GM23338 (cell line): ENCODE data around the gene PIWIL4. TPM values are rescaled to one million over a fixed set of nuclear protein-coding genes. Genes with fewer than 3 reads are reported as not detected.

Source experiments
- ATAC-seq: fragments of 200-7000 bp; cut with Tn5 transposase; 3 replicates; pipeline ENCODE4 v1.9.1; 2020
- DNase-seq: peaks from one replicate; pipeline ENCODE4 v3.0.0-alpha.2; 2015; ENCODE audit warnings: low spot score
- H2AFZ ChIP-seq: fragments of 200-600 bp; sonication (generic); 2 replicates; pipeline ENCODE4 v1.8.0; 2016; ENCODE audit warnings: antibody characterized with exemption, mild to moderate bottlenecking, moderate library complexity
- H3F3A ChIP-seq: fragments of 200-600 bp; sonication (generic); replicated peaks from 2 replicates; pipeline ENCODE4 v1.8.0; 2017; ENCODE audit warnings: antibody characterized with exemption, mixed run types, low read depth
- H3K27ac ChIP-seq: fragments of 200-600 bp; sonication (generic); 2 replicates; pipeline ENCODE4 v1.6.1; 2016; ENCODE audit warnings: low read depth
- H3K27me3 ChIP-seq: fragments of 200-600 bp; sonication (generic); 2 replicates; pipeline ENCODE4 v1.8.0; 2016; ENCODE audit warnings: mild to moderate bottlenecking, mixed run types, moderate library complexity; ENCODE audit not compliant: insufficient read depth
- H3K36me3 ChIP-seq: fragments of 200-600 bp; sonication (generic); 2 replicates; pipeline ENCODE4 v1.8.0; 2016; ENCODE audit warnings: mild to moderate bottlenecking; ENCODE audit not compliant: insufficient read depth
- H3K4me1 ChIP-seq: fragments of 200-600 bp; sonication (generic); 2 replicates; pipeline ENCODE4 v1.8.0; 2016; ENCODE audit warnings: mild to moderate bottlenecking, moderate library complexity; ENCODE audit not compliant: insufficient read depth
- H3K4me2 ChIP-seq: fragments of 200-600 bp; sonication (generic); 2 replicates; pipeline ENCODE4 v1.7.1; 2017; ENCODE audit warnings: mixed run types
- H3K4me3 ChIP-seq: fragments of 200-600 bp; sonication (generic); 2 replicates; pipeline ENCODE4 v1.6.1; 2016; ENCODE audit warnings: mixed run types
- H3K79me2 ChIP-seq: fragments of 200-600 bp; sonication (generic); replicated peaks from 2 replicates; pipeline ENCODE4 v1.8.0; 2017; ENCODE audit warnings: mild to moderate bottlenecking; ENCODE audit not compliant: insufficient read depth
- H3K9me2 ChIP-seq: fragments of 200-600 bp; sonication (generic); 2 replicates; pipeline ENCODE4 v1.8.0; 2017; ENCODE audit not compliant: insufficient read depth
- H4K20me1 ChIP-seq: fragments of 200-600 bp; sonication (generic); replicated peaks from 2 replicates; pipeline ENCODE4 v1.8.0; 2017; ENCODE audit warnings: mild to moderate bottlenecking; ENCODE audit not compliant: insufficient read depth
- H3K27ac Mint-ChIP-seq: 2 replicates; pipeline ENCODE4 v1.8.0; 2020; ENCODE audit warnings: inconsistent platforms, mild to moderate bottlenecking, moderate library complexity, mixed read lengths
- H3K27me3 Mint-ChIP-seq: 3 replicates; pipeline ENCODE4 v1.8.0; 2022; ENCODE audit warnings: low read depth, mild to moderate bottlenecking, moderate library complexity, mixed read lengths, inconsistent platforms; ENCODE audit not compliant: insufficient read depth, poor library complexity
- H3K36me3 Mint-ChIP-seq: 3 replicates; pipeline ENCODE4 v1.8.0; 2021; ENCODE audit warnings: low read depth, mild to moderate bottlenecking, inconsistent platforms, moderate library complexity, mixed read lengths
- H3K4me1 Mint-ChIP-seq: 3 replicates; pipeline ENCODE4 v1.8.0; 2020; ENCODE audit warnings: mild to moderate bottlenecking, inconsistent platforms, mixed read lengths
- H3K4me3 Mint-ChIP-seq: 3 replicates; pipeline ENCODE4 v1.8.0; 2021; ENCODE audit warnings: moderate library complexity, mild to moderate bottlenecking, inconsistent platforms, mixed read lengths
- H3K9me3 Mint-ChIP-seq: 3 replicates; pipeline ENCODE4 v1.8.0; 2020; ENCODE audit warnings: moderate library complexity, mild to moderate bottlenecking, inconsistent platforms, mixed read lengths
- CREB1 ChIP-seq: fragments of 250-450 bp; sonication (Bioruptor Pico); IDR thresholded peaks from 2 replicates; pipeline ENCODE4 v1.5.0; 2020; ENCODE audit warnings: low read depth, mild to moderate bottlenecking, moderate library complexity
- ETS1 ChIP-seq: IDR thresholded peaks from 2 replicates; pipeline ENCODE4 v1.6.1; 2016; ENCODE audit warnings: antibody characterized with exemption
- EZH2 ChIP-seq: fragments of 200-600 bp; sonication (generic); IDR thresholded peaks from one replicate; pipeline ENCODE4 v1.8.0; 2017; ENCODE audit warnings: antibody characterized with exemption, mild to moderate bottlenecking, low read depth; ENCODE audit not compliant: unreplicated experiment
- EZH2phosphoT487 ChIP-seq: fragments of 200-600 bp; sonication (generic); IDR thresholded peaks from one replicate; pipeline ENCODE4 v1.8.1; 2018; ENCODE audit warnings: antibody characterized with exemption; ENCODE audit not compliant: unreplicated experiment
- JUNB ChIP-seq: IDR thresholded peaks from one replicate; pipeline ENCODE4 v1.6.1; 2016; ENCODE audit warnings: antibody characterized with exemption; ENCODE audit not compliant: unreplicated experiment
- NANOG ChIP-seq: IDR thresholded peaks from 2 replicates; pipeline ENCODE4 v1.6.1; 2016; ENCODE audit warnings: antibody characterized with exemption, borderline replicate concordance
- POLR2AphosphoS5 ChIP-seq: IDR thresholded peaks from 2 replicates; pipeline ENCODE4 v1.6.1; 2016; ENCODE audit warnings: antibody characterized with exemption, low read depth
- STAT1 ChIP-seq: IDR thresholded peaks from one replicate; pipeline ENCODE4 v1.6.1; 2016; ENCODE audit warnings: antibody characterized with exemption; ENCODE audit not compliant: unreplicated experiment
- ZNF114 ChIP-seq: fragments of 250-450 bp; sonication (Bioruptor Pico); IDR thresholded peaks from 2 replicates; pipeline ENCODE4 v1.5.0; 2020; ENCODE audit warnings: mild to moderate bottlenecking, moderate library complexity
- ZNF331 ChIP-seq: fragments of 250-450 bp; sonication (Bioruptor Pico); IDR thresholded peaks from 2 replicates; pipeline ENCODE4 v1.5.0; 2020; ENCODE audit warnings: low read depth, mild to moderate bottlenecking, moderate library complexity
- polyA plus RNA-seq: library from polyadenylated mRNA; unstranded; fragments of >200 nt; fragmentation: Nextera tagmentation; extraction: Ambion mirVana; gene quantifications from 2 replicates; pipeline ENCODE4 v1.2.1, GENCODE V29; 2016
- total RNA-seq: library from RNA; depleted of rRNA; stranded (reverse); fragments of >200 nt; shearing (Covaris generic); gene quantifications from 2 replicates; pipeline ENCODE4 v1.2.3, GENCODE V29; 2014
- TF ChIP-seq, protein P1 (sequence below): IDR thresholded peaks from one replicate; pipeline ENCODE4 v1.6.1; 2018; ENCODE audit warnings: antibody characterized with exemption; ENCODE audit not compliant: unreplicated experiment
- TF ChIP-seq, protein P2 (sequence below), 2 experiments: fragments of 200-600 bp in 1 of 2; sonication (generic) in 1 of 2; conservative IDR thresholded peaks; 2 replicates each; pipeline versions ENCODE4 v1.5.1 to v1.6.1; 2016 to 2017; ENCODE audit warnings: antibody characterized with exemption in 2 of 2, low read depth in 2 of 2, mild to moderate bottlenecking in 2 of 2, moderate library complexity in 1 of 2
- TF ChIP-seq, protein P3 (sequence below): fragments of 250-450 bp; sonication (Bioruptor Pico); IDR thresholded peaks from 2 replicates; pipeline ENCODE4 v1.5.0; 2020; ENCODE audit warnings: mild to moderate bottlenecking, moderate library complexity

PIWIL4 gene
- total and polyA plus RNA-seq, 2 experiments from 2014 or later = 0.23 to 0.66 TPM

- Histone ChIP-seq H3K27ac (no peak overlapping the region), H3K4me2 (no peak overlapping the region), H4K20me1 (no peaks in the 10 kb centered on the region), H3K79me2 (no peaks in the 10 kb centered on the region), H3K9me2 (no peaks in the 10 kb centered on the region), H3F3A (no peaks in the 10 kb centered on the region), H3K36me3 (no peaks in the 10 kb centered on the region), H2AFZ (no peak overlapping the region), H3K27me3 (no peaks in the 10 kb centered on the region), H3K4me3 (no peak overlapping the region), H3K4me1 (no peaks in the 10 kb centered on the region)
- Mint-ChIP-seq H3K9me3 (no peaks in the 10 kb centered on the region), H3K4me3 (no peak overlapping the region), H3K27me3 (no peaks in the 10 kb centered on the region), H3K4me1 (no peaks in the 10 kb centered on the region; the same call in 2 of the 3 replicates), H3K36me3 (no peaks in the 10 kb centered on the region), H3K27ac (no peak overlapping the region)
- DNase-seq (no peak), ATAC-seq (no peak)
- TF ChIP-seq, protein P1, sequence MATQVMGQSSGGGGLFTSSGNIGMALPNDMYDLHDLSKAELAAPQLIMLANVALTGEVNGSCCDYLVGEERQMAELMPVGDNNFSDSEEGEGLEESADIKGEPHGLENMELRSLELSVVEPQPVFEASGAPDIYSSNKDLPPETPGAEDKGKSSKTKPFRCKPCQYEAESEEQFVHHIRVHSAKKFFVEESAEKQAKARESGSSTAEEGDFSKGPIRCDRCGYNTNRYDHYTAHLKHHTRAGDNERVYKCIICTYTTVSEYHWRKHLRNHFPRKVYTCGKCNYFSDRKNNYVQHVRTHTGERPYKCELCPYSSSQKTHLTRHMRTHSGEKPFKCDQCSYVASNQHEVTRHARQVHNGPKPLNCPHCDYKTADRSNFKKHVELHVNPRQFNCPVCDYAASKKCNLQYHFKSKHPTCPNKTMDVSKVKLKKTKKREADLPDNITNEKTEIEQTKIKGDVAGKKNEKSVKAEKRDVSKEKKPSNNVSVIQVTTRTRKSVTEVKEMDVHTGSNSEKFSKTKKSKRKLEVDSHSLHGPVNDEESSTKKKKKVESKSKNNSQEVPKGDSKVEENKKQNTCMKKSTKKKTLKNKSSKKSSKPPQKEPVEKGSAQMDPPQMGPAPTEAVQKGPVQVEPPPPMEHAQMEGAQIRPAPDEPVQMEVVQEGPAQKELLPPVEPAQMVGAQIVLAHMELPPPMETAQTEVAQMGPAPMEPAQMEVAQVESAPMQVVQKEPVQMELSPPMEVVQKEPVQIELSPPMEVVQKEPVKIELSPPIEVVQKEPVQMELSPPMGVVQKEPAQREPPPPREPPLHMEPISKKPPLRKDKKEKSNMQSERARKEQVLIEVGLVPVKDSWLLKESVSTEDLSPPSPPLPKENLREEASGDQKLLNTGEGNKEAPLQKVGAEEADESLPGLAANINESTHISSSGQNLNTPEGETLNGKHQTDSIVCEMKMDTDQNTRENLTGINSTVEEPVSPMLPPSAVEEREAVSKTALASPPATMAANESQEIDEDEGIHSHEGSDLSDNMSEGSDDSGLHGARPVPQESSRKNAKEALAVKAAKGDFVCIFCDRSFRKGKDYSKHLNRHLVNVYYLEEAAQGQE = no peak
- no peak for TF ChIP-seq ZNF331 (CRISPR knock-in tag)
- no peak for TF ChIP-seq POLR2AphosphoS5
- TF ChIP-seq CREB1 (CRISPR knock-in tag) = no peak
- TF ChIP-seq, protein P2, sequence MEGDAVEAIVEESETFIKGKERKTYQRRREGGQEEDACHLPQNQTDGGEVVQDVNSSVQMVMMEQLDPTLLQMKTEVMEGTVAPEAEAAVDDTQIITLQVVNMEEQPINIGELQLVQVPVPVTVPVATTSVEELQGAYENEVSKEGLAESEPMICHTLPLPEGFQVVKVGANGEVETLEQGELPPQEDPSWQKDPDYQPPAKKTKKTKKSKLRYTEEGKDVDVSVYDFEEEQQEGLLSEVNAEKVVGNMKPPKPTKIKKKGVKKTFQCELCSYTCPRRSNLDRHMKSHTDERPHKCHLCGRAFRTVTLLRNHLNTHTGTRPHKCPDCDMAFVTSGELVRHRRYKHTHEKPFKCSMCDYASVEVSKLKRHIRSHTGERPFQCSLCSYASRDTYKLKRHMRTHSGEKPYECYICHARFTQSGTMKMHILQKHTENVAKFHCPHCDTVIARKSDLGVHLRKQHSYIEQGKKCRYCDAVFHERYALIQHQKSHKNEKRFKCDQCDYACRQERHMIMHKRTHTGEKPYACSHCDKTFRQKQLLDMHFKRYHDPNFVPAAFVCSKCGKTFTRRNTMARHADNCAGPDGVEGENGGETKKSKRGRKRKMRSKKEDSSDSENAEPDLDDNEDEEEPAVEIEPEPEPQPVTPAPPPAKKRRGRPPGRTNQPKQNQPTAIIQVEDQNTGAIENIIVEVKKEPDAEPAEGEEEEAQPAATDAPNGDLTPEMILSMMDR (conservative IDR thresholded peaks at IDR 0.05; ENCODE audit: low read depth in 2 of 2) = no peak
- TF ChIP-seq STAT1 = no peak
- TF ChIP-seq JUNB = no peak
- no peak for TF ChIP-seq EZH2
- no peak for TF ChIP-seq NANOG
- no peak for TF ChIP-seq ZNF114 (CRISPR knock-in tag)
- no peak for TF ChIP-seq ETS1
- TF ChIP-seq, protein P3, sequence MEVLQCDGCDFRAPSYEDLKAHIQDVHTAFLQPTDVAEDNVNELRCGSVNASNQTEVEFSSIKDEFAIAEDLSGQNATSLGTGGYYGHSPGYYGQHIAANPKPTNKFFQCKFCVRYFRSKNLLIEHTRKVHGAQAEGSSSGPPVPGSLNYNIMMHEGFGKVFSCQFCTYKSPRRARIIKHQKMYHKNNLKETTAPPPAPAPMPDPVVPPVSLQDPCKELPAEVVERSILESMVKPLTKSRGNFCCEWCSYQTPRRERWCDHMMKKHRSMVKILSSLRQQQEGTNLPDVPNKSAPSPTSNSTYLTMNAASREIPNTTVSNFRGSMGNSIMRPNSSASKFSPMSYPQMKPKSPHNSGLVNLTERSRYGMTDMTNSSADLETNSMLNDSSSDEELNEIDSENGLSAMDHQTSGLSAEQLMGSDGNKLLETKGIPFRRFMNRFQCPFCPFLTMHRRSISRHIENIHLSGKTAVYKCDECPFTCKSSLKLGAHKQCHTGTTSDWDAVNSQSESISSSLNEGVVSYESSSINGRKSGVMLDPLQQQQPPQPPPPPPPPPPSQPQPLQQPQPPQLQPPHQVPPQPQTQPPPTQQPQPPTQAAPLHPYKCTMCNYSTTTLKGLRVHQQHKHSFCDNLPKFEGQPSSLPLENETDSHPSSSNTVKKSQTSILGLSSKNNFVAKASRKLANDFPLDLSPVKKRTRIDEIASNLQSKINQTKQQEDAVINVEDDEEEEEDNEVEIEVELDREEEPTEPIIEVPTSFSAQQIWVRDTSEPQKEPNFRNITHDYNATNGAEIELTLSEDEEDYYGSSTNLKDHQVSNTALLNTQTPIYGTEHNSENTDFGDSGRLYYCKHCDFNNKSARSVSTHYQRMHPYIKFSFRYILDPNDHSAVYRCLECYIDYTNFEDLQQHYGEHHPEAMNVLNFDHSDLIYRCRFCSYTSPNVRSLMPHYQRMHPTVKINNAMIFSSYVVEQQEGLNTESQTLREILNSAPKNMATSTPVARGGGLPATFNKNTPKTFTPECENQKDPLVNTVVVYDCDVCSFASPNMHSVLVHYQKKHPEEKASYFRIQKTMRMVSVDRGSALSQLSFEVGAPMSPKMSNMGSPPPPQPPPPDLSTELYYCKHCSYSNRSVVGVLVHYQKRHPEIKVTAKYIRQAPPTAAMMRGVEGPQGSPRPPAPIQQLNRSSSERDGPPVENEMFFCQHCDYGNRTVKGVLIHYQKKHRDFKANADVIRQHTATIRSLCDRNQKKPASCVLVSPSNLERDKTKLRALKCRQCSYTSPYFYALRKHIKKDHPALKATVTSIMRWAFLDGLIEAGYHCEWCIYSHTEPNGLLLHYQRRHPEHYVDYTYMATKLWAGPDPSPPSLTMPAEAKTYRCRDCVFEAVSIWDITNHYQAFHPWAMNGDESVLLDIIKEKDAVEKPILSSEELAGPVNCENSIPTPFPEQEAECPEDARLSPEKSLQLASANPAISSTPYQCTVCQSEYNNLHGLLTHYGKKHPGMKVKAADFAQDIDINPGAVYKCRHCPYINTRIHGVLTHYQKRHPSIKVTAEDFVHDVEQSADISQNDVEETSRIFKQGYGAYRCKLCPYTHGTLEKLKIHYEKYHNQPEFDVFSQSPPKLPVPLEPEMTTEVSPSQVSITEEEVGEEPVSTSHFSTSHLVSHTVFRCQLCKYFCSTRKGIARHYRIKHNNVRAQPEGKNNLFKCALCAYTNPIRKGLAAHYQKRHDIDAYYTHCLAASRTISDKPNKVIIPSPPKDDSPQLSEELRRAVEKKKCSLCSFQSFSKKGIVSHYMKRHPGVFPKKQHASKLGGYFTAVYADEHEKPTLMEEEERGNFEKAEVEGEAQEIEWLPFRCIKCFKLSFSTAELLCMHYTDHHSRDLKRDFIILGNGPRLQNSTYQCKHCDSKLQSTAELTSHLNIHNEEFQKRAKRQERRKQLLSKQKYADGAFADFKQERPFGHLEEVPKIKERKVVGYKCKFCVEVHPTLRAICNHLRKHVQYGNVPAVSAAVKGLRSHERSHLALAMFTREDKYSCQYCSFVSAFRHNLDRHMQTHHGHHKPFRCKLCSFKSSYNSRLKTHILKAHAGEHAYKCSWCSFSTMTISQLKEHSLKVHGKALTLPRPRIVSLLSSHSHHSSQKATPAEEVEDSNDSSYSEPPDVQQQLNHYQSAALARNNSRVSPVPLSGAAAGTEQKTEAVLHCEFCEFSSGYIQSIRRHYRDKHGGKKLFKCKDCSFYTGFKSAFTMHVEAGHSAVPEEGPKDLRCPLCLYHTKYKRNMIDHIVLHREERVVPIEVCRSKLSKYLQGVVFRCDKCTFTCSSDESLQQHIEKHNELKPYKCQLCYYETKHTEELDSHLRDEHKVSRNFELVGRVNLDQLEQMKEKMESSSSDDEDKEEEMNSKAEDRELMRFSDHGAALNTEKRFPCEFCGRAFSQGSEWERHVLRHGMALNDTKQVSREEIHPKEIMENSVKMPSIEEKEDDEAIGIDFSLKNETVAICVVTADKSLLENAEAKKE (CRISPR knock-in tag) = no peak
- no peak for TF ChIP-seq EZH2phosphoT487
Measured at GRCh38 chr11:94583866-94584500, 16.8 kb downstream of the PIWIL4 start.
